Measurements from ENCODE around the gene CDKAL1.

The CDKAL1 gene

DNA sequence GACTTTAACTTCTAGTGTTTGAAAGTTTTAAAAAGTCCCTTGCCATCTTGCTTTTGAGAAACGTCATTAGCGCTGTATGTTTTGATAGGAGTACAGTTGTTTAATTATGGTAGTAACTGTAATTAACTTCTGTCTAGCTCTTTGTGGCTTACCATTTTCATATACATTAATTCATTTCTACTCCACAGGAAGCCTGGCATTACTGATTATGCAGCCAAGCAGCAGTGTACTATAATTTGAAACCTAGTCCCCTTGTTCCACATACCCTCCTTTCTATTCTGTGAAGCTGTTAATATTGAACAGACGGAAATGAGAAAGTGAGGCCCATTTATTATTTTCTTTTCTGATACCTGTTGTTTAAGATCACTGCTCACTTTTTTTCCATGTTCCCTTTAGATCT lies 235.4 kb downstream of the CDKAL1 start:
- DNase-seq = no peak

DNA sequence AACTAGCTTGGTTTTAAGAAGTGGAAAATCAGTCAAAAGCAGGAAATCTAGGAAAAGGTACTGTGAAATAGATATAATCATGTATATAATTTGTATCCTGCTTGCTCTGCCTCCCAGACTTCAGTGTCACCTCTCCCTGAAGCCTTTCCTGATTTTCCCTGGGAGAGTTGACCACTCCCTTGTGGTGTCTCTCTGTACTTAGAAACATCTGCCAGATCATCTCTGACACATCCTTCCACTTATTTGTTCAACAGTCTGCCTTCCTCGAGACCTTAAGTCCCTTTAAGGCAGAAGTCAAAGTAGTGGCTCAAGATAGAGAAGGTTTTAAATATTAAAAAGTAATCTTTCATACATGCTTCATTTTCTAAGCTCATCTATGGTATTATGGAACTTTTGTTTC lies 236.5 kb downstream of the CDKAL1 start:
- TF ChIP-seq, protein P1, sequence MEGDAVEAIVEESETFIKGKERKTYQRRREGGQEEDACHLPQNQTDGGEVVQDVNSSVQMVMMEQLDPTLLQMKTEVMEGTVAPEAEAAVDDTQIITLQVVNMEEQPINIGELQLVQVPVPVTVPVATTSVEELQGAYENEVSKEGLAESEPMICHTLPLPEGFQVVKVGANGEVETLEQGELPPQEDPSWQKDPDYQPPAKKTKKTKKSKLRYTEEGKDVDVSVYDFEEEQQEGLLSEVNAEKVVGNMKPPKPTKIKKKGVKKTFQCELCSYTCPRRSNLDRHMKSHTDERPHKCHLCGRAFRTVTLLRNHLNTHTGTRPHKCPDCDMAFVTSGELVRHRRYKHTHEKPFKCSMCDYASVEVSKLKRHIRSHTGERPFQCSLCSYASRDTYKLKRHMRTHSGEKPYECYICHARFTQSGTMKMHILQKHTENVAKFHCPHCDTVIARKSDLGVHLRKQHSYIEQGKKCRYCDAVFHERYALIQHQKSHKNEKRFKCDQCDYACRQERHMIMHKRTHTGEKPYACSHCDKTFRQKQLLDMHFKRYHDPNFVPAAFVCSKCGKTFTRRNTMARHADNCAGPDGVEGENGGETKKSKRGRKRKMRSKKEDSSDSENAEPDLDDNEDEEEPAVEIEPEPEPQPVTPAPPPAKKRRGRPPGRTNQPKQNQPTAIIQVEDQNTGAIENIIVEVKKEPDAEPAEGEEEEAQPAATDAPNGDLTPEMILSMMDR (IDR thresholded peaks at IDR 0.05; ENCODE audit: low read depth, low read length) = no peak
- no peak for DNase-seq
- Histone ChIP-seq H3K4me3 (ENCODE audit: low read depth, low read length) (no peak overlapping the region), H3K9me3 (no peaks in the 10 kb centered on the region), H3K27me3 (no peaks in the 10 kb centered on the region), H3K4me1 (no peaks in the 10 kb centered on the region), H3K36me3 (no peaks in the 10 kb centered on the region)

More for the DNA sequence above, 235.4 kb downstream of the CDKAL1 start:
- no peak overlapping the region for H3K4me3 ChIP-seq (ENCODE audit: low read depth, low read length)
- no peaks in the 10 kb centered on the region for H3K27me3 ChIP-seq
- TF ChIP-seq, protein P1 (IDR thresholded peaks at IDR 0.05; ENCODE audit: low read depth, low read length) = no peak
- no peaks in the 10 kb centered on the region for H3K36me3 ChIP-seq
- H3K9me3 ChIP-seq = no peaks in the 10 kb centered on the region
- no peaks in the 10 kb centered on the region for H3K4me1 ChIP-seq

DNA sequence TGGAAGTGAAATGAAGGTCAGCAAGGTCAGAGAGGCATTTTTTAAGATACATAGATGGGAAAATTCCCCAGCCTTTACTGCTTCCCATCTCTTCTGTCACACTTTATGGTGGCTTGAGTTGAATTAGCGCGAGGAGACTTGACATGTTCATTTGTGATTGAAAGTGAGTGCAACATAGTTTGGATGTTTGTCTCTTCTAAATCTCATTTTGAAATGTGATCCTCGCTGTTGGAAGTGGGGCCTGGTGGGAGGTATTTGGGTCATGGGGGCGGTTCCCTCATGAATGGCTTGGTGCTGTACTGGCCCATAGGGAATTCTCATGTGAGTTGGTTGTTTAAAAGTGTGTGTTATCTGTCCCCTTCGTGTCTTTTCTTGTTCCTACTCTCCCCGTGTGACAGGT lies 237.2 kb downstream of the CDKAL1 start:
- Histone ChIP-seq H3K4me3 (ENCODE audit: low read depth, low read length) (no peak overlapping the region), H3K27me3 (no peaks in the 10 kb centered on the region), H3K36me3 (no peaks in the 10 kb centered on the region), H3K9me3 (no peaks in the 10 kb centered on the region), H3K4me1 (no peaks in the 10 kb centered on the region)
- TF ChIP-seq, protein P1 (IDR thresholded peaks at IDR 0.05; ENCODE audit: low read depth, low read length) = no peak
- DNase-seq = no peak

DNA sequence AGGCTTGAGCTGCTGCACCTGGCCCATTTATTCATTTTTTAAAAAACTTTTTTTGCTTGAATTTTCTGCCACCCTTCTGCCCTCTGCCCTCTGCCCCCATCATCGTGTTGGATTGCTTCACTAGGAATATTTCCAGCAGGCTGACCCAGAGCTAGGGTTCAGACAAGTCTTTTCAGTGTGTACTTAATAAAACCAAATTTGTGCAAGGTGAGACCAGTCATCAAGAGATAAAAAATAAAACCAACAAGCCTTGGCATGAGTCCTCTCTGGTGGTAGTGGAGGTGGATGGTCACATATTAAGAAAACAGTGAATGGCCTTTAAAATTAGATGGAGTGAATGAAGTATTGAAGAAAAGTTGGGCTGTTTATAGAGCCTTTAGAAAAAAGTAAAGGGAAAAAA lies 239.6 kb downstream of the CDKAL1 start:
- no peak for DNase-seq
- no peaks in the 10 kb centered on the region for H3K27me3 ChIP-seq
- H3K4me1 ChIP-seq = no peaks in the 10 kb centered on the region
- TF ChIP-seq, protein P1 (IDR thresholded peaks at IDR 0.05; ENCODE audit: low read depth, low read length) = no peak
- H3K36me3 ChIP-seq = no peaks in the 10 kb centered on the region
- H3K4me3 ChIP-seq (ENCODE audit: low read depth, low read length) = no peak overlapping the region
- H3K9me3 ChIP-seq = no peaks in the 10 kb centered on the region

DNA sequence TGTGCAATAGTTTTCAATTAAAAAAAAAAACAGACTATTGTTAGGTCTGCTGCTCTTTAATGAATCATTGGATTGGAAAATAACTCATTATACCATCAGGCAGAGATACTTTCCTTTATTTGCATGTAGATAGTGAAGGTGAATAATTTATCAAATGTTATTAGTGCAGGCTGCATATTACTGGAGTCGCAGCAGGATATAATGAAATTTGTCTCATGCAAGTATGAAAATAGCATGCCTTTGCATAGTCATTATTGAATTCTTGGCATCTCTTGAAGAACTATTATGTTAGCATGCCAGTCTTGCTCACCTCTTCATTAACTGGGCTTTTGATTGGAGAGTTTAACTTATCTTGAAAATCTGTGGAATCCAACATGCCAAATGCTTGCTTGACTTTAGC lies 241.7 kb downstream of the CDKAL1 start:
- H3K27me3 ChIP-seq = no peaks in the 10 kb centered on the region
- DNase-seq = no peak
- no peaks in the 10 kb centered on the region for H3K9me3 ChIP-seq
- H3K4me3 ChIP-seq (ENCODE audit: low read depth, low read length) = no peak overlapping the region
- no peaks in the 10 kb centered on the region for H3K4me1 ChIP-seq
- no peaks in the 10 kb centered on the region for H3K36me3 ChIP-seq
- TF ChIP-seq, protein P1 (IDR thresholded peaks at IDR 0.05; ENCODE audit: low read depth, low read length) = no peak

DNA sequence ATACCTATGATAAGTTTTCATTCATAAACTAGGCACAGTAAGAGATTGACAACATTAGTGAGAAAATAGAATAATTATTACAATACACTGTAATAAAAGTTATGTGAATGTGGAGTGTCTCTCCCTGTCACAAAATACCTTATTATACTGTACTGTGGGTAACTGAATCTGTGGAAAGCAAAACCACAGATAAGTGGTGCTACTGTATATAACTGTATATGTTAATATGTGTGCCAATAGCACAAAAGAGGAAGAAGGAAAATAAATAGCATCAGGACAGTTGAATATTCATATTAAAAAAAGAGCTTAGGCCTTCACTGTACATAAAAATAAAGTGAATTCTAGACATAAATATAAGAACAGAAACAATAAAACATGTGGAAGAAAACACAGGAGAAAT lies 243.5 kb downstream of the CDKAL1 start:
- Histone ChIP-seq H3K27me3 (no peaks in the 10 kb centered on the region), H3K4me1 (no peaks in the 10 kb centered on the region), H3K9me3 (no peaks in the 10 kb centered on the region), H3K4me3 (ENCODE audit: low read depth, low read length) (no peak overlapping the region), H3K36me3 (no peaks in the 10 kb centered on the region)
- TF ChIP-seq, protein P1 (IDR thresholded peaks at IDR 0.05; ENCODE audit: low read depth, low read length) = no peak
- DNase-seq = no peak

All from BE2C (cell line).